IMR-90 (cell line): Measurements from ENCODE around the gene TEKT1. TPM values are rescaled to one million over a fixed set of nuclear protein-coding genes. Genes with fewer than 3 reads are reported as not detected.

Experiments used
- ATAC-seq: fragments of 200-7000 bp; cut with Tn5 transposase; 2 replicates; pipeline ENCODE4 v1.9.1; 2020; ENCODE audit warnings: low read depth, mild to moderate bottlenecking, moderate library complexity
- BruUV-seq: library from RNA; stranded (reverse); fragments of 400-500 nt; replicated peaks from 2 replicates; lab custom pipeline; 2021; lab: Mats Ljungman, UMichigan
- CTCF ChIA-PET: fragments of 300-600 bp; formaldehyde crosslinking; extraction: SDS; loops from one replicate; lab custom pipeline; 2021; ENCODE audit warnings: antibody characterized with exemption; lab: Yijun Ruan, JAX
- POLR2A ChIA-PET: fragments of 300-600 bp; sonication (Branson Sonifier 250); formaldehyde crosslinking; loops from one replicate; lab custom pipeline; 2022; ENCODE audit warnings: antibody characterized with exemption; ENCODE audit not compliant: unreplicated experiment; lab: Charles Lee
- DNase-seq: peaks from one replicate; pipeline ENCODE4 v3.0.0; 2013
- H2AFZ ChIP-seq: replicated peaks from 2 replicates; pipeline ENCODE3; 2013; ENCODE audit warnings: low read length, mild to moderate bottlenecking; ENCODE audit not compliant: poor library complexity
- H2AK5ac ChIP-seq: 2 replicates; pipeline ENCODE4 v1.6.1; 2013; ENCODE audit warnings: low read depth, low read length, inconsistent platforms
- H2AK9ac ChIP-seq: replicated peaks from 2 replicates; pipeline ENCODE3; 2013; ENCODE audit warnings: mild to moderate bottlenecking, low read depth, low read length, moderate library complexity; ENCODE audit not compliant: poor library complexity
- H2BK120ac ChIP-seq: 2 replicates; pipeline ENCODE4 v1.6.1; 2013; ENCODE audit warnings: low read depth, low read length, inconsistent platforms
- H2BK15ac ChIP-seq: 3 replicates; pipeline ENCODE4 v1.6.1; 2013; ENCODE audit warnings: low read depth, low read length, inconsistent platforms
- H2BK20ac ChIP-seq: 2 replicates; pipeline ENCODE4 v1.6.1; 2013; ENCODE audit warnings: low read depth, mild to moderate bottlenecking, inconsistent platforms, low read length, moderate library complexity
- H2BK5ac ChIP-seq: 2 replicates; pipeline ENCODE4 v1.6.1; 2013; ENCODE audit warnings: mild to moderate bottlenecking, low read depth, low read length, inconsistent platforms; ENCODE audit not compliant: poor library complexity, severe bottlenecking
- H3K14ac ChIP-seq: replicated peaks from 2 replicates; pipeline ENCODE4 v1.6.1; 2013; ENCODE audit warnings: low read depth, low read length, inconsistent platforms
- H3K18ac ChIP-seq: 2 replicates; pipeline ENCODE4 v1.6.1; 2013; ENCODE audit warnings: low read depth, low read length, control low read depth
- H3K23ac ChIP-seq: 2 replicates; pipeline ENCODE4 v1.6.1; 2013; ENCODE audit warnings: low read depth, low read length, inconsistent platforms
- H3K27ac ChIP-seq: 2 replicates; pipeline ENCODE4 v1.5.1; 2013; ENCODE audit warnings: mild to moderate bottlenecking, control low read depth, low read length; ENCODE audit not compliant: insufficient read depth
- H3K27me3 ChIP-seq: 2 replicates; pipeline ENCODE4 v1.6.1; 2013; ENCODE audit warnings: low read length; ENCODE audit not compliant: control insufficient read depth, insufficient read depth
- H3K36me3 ChIP-seq: 2 replicates; pipeline ENCODE4 v1.6.1; 2013; ENCODE audit warnings: low read length, mixed read lengths; ENCODE audit not compliant: control insufficient read depth, insufficient read depth
- H3K4ac ChIP-seq: 2 replicates; pipeline ENCODE4 v1.6.1; 2013; ENCODE audit warnings: low read depth, low read length, inconsistent platforms
- H3K4me1 ChIP-seq: 2 replicates; pipeline ENCODE4 v1.6.1; 2013; ENCODE audit warnings: low read length, mixed read lengths; ENCODE audit not compliant: control insufficient read depth, insufficient read depth
- H3K4me2 ChIP-seq: 2 replicates; pipeline ENCODE4 v1.6.1; 2013; ENCODE audit warnings: low read depth, mild to moderate bottlenecking, control low read depth, low read length, moderate library complexity
- H3K4me3 ChIP-seq: 2 replicates; pipeline ENCODE4 v1.5.1; 2013; ENCODE audit warnings: low read depth, mild to moderate bottlenecking, control low read depth, low read length, moderate library complexity; ENCODE audit not compliant: insufficient read depth
- H3K56ac ChIP-seq: 2 replicates; pipeline ENCODE4 v1.6.1; 2013; ENCODE audit warnings: low read length, inconsistent platforms; ENCODE audit not compliant: insufficient read depth; ENCODE audit errors: extremely low read depth
- H3K79me1 ChIP-seq, 2 experiments: 2 replicates each; pipeline ENCODE4 v1.6.1; 2013; ENCODE audit warnings: low read length in 2 of 2, inconsistent platforms in 1 of 2, low read depth in 1 of 2
- H3K9ac ChIP-seq: 2 replicates; pipeline ENCODE4 v1.6.1; 2013; ENCODE audit warnings: low read depth, low read length, control low read depth
- H3K9me1 ChIP-seq: 2 replicates; pipeline ENCODE4 v1.6.1; 2013; ENCODE audit warnings: low read length, inconsistent platforms; ENCODE audit not compliant: insufficient read depth
- H3K9me3 ChIP-seq: 2 replicates; pipeline ENCODE4 v1.6.1; 2013; ENCODE audit warnings: low read length; ENCODE audit not compliant: control insufficient read depth, insufficient read depth
- H4K20me1 ChIP-seq: 2 replicates; pipeline ENCODE4 v1.6.1; 2013; ENCODE audit warnings: low read length, inconsistent platforms; ENCODE audit not compliant: insufficient read depth
- H4K5ac ChIP-seq: 2 replicates; pipeline ENCODE4 v1.6.1; 2013; ENCODE audit warnings: mild to moderate bottlenecking, low read depth, low read length, control low read depth
- H4K8ac ChIP-seq, 2 experiments: 2 replicates each; pipeline ENCODE4 v1.6.1; 2013; ENCODE audit warnings: low read depth in 2 of 2, low read length in 2 of 2, control low read depth in 1 of 2, inconsistent platforms in 1 of 2
- H4K91ac ChIP-seq: 2 replicates; pipeline ENCODE4 v1.6.1; 2013; ENCODE audit warnings: low read depth, low read length, inconsistent platforms; ENCODE audit not compliant: insufficient read depth
- BHLHE40 ChIP-seq: fragments of 150-350 bp; IDR thresholded peaks from 2 replicates; pipeline ENCODE4 v1.6.1; 2016; ENCODE audit warnings: mild to moderate bottlenecking, low read depth, low read length
- CTCF ChIP-seq: conservative IDR thresholded peaks from 2 replicates; pipeline ENCODE4 v1.5.1; 2012; ENCODE audit warnings: mild to moderate bottlenecking, low read depth, low read length, improper control_type of control experiment
- FOS ChIP-seq: fragments of 150-350 bp; IDR thresholded peaks from 2 replicates; pipeline ENCODE4 v1.6.1; 2016; ENCODE audit warnings: low read depth, low read length
- MAFK ChIP-seq: IDR thresholded peaks from 2 replicates; pipeline ENCODE4 v1.6.1; 2012; ENCODE audit warnings: low read depth, low read length, improper control_type of control experiment
- MAZ ChIP-seq: IDR thresholded peaks from 2 replicates; pipeline ENCODE4 v1.6.1; 2012; ENCODE audit warnings: low read depth, mild to moderate bottlenecking, low read length, improper control_type of control experiment, moderate library complexity, borderline replicate concordance
- NFE2L2 ChIP-seq: fragments of 150-350 bp; IDR thresholded peaks from 2 replicates; pipeline ENCODE4 v1.6.1; 2016; ENCODE audit warnings: low read depth, mild to moderate bottlenecking, low read length
- WGBS, 2 experiments: methylation state at CpG; one replicate each; pipeline versions ENCODE4 v1.1.5 to v1.1.7; 2013; ENCODE audit warnings: missing lambda C conversion rate in 2 of 2; ENCODE audit not compliant: insufficient read length in 1 of 2; ENCODE audit errors: extremely low coverage in 2 of 2; 5-methylcytosine and 5-hydroxymethylcytosine counted together
- dilution Hi-C: fragments of 300-500 bp; cut with HindIII; formaldehyde crosslinking; loops from one replicate; pipeline ENCODE4 v1.14.3; 2018; ENCODE audit warnings: low sequenced_read_pairs; ENCODE audit not compliant: unreplicated experiment
- in situ Hi-C: fragments of 300-500 bp; cut with MboI; formaldehyde crosslinking; loops from 3 replicates; pipeline ENCODE4 v1.14.3; 2019; ENCODE audit warnings: low sequenced_read_pairs, inconsistent platforms, mixed read lengths
- intact Hi-C: fragments of 100-400 bp; cut with micrococcal nuclease; formaldehyde crosslinking; loops from 2 replicates; pipeline ENCODE4 v1.10.0; 2022
- polyA plus RNA-seq, 3 experiments: library from polyadenylated mRNA; depleted of rRNA; stranded (reverse); fragments of >200 nt; gene quantifications; 2 replicates each; pipeline ENCODE4 v1.2.3, GENCODE V29; 2012; ENCODE audit warnings: low replicate concordance in 1 of 3
- total RNA-seq: library from RNA; depleted of rRNA; stranded (reverse); fragments of >200 nt; gene quantifications from 2 replicates; pipeline ENCODE4 v1.2.3, GENCODE V29; 2012
- TF ChIP-seq, protein P1 (sequence below): fragments of 150-350 bp; IDR thresholded peaks from 2 replicates; pipeline ENCODE4 v1.6.1; 2017; ENCODE audit warnings: mild to moderate bottlenecking, antibody characterized with exemption, low read length, low read depth

TEKT1 gene
- total and polyA plus RNA-seq, 2 of the 4 experiments (the other 2 are of a cell fraction), result not detected

DNA sequence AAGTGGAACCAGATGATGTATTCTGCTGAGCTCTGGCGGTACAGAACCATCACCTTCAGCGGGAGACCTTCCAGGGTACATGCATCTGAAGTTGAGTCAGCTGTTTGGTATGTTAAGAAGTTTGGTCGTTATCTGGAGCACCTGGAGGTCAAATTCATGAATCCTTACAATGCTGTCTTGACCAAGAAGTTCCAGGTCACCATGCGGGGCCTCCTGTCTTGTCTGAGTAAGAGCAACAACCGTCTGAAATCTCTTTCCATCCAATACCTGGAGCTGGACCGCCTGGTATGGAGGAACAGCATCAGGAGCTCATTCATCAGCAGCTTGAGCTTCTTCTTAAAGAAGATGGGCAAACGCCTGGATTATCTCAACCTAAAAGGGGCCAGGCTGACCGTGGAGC is 51.5 kb downstream of the TEKT1 start:
- no peak overlapping the region for H3K9ac ChIP-seq
- ChIA-PET CTCF (no interaction called here), POLR2A (no interaction called here)
- no peak overlapping the region for H4K8ac ChIP-seq
- H3K9me3 ChIP-seq, result no peaks in the 10 kb centered on the region; the same call in 1 of the 2 replicates
- in situ Hi-C loops, result no loop called here
- no peak overlapping the region for H3K23ac ChIP-seq
- H4K5ac ChIP-seq, result no peak overlapping the region
- no peaks in the 10 kb centered on the region for H4K20me1 ChIP-seq
- no peak overlapping the region for H3K4me3 ChIP-seq
- H4K91ac ChIP-seq, result no peak overlapping the region
- no peak for DNase-seq
- H3K18ac ChIP-seq, result no peak overlapping the region
- H3K9me1 ChIP-seq, result no peaks in the 10 kb centered on the region
- no peak overlapping the region for H2AK9ac ChIP-seq
- H2AFZ ChIP-seq, result no peak overlapping the region
- H2BK20ac ChIP-seq, result no peak overlapping the region
- no peak overlapping the region for H3K14ac ChIP-seq
- H3K4me2 ChIP-seq, result no peak overlapping the region
- H2BK120ac ChIP-seq, result no peak overlapping the region
- no peak overlapping the region for H3K56ac ChIP-seq
- intact Hi-C loops, result no loop called here
- peaks cover 32% of the 10 kb centered on the region for H3K27me3 ChIP-seq
- no TSS peak for BruUV-seq
- H3K36me3 ChIP-seq, result no peaks in the 10 kb centered on the region
- H2BK5ac ChIP-seq, result no peak overlapping the region
- no peak overlapping the region for H2AK5ac ChIP-seq
- dilution Hi-C loops, result no loop called here
- no peak overlapping the region for H3K27ac ChIP-seq
- ATAC-seq, result no peak
- no peaks in the 10 kb centered on the region for H3K4me1 ChIP-seq
- 60% methylated on average over 1 of the region's 8 CpGs; no CpG with 5 or more reads in 1 of the 2 experiments for WGBS, 2 experiments
- TF ChIP-seq MAFK (no peak), MAZ (no peak), FOS (no peak), BHLHE40 (no peak), CTCF (no peak), NFE2L2 (no peak)
- TF ChIP-seq, protein P1, sequence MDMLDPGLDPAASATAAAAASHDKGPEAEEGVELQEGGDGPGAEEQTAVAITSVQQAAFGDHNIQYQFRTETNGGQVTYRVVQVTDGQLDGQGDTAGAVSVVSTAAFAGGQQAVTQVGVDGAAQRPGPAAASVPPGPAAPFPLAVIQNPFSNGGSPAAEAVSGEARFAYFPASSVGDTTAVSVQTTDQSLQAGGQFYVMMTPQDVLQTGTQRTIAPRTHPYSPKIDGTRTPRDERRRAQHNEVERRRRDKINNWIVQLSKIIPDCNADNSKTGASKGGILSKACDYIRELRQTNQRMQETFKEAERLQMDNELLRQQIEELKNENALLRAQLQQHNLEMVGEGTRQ, result no peak
- no peak overlapping the region for H3K4ac ChIP-seq
- no peak overlapping the region for H2BK15ac ChIP-seq
- H3K79me1 ChIP-seq, result no peaks in the 10 kb centered on the region
